Smooth muscle cell (in vitro differentiated cells): Measurements from ENCODE around the gene MYO15A. TPM values are rescaled to one million over a fixed set of nuclear protein-coding genes. Genes with fewer than 3 reads are reported as not detected.

Source experiments
- polyA plus RNA-seq: library from polyadenylated mRNA; unstranded; fragments of >200 nt; fragmentation: Nextera tagmentation; extraction: Ambion mirVana; gene quantifications from 2 replicates; pipeline ENCODE4 v1.2.1, GENCODE V29; 2016
- total RNA-seq: library from RNA; depleted of rRNA; stranded (reverse); fragments of >200 nt; gene quantifications from 2 replicates; pipeline ENCODE4 v1.2.3, GENCODE V29; 2014

MYO15A gene
- total and polyA plus RNA-seq, 2 experiments from 2014 or later, result 2.0 to 3.6 TPM

Other genes with a start within 250 kb of the MYO15A start
- gene TOM1L2, start 136.4 kb upstream of the MYO15A start, total RNA-seq, result 27.0 and 27.3 TPM in 2 replicates
- 20.3 and 37.9 TPM in 2 replicates for gene TOM1L2, start 136.4 kb upstream of the MYO15A start, polyA plus RNA-seq
- gene DRC3, start 135.9 kb upstream of the MYO15A start, total RNA-seq, result 0.72 TPM in 1 of 2 replicates, not detected in the other
- gene DRC3, start 135.9 kb upstream of the MYO15A start, polyA plus RNA-seq, result 0.83 and 2.4 TPM in 2 replicates
- 9.8 and 32.3 TPM in 2 replicates for gene ATPAF2, start 69.6 kb upstream of the MYO15A start, total RNA-seq
- 31.0 and 51.9 TPM in 2 replicates for gene ATPAF2, start 69.6 kb upstream of the MYO15A start, polyA plus RNA-seq
- gene GID4, start 69.3 kb upstream of the MYO15A start, total RNA-seq, result 7.7 and 8.4 TPM in 2 replicates
- gene GID4, start 69.3 kb upstream of the MYO15A start, polyA plus RNA-seq, result 6.1 and 7.5 TPM in 2 replicates
- 24.5 and 25.3 TPM in 2 replicates for gene DRG2, start 20.8 kb upstream of the MYO15A start, total RNA-seq
- 32.5 and 36.6 TPM in 2 replicates for gene DRG2, start 20.8 kb upstream of the MYO15A start, polyA plus RNA-seq
- 93.1 and 97.9 TPM in 2 replicates for gene ALKBH5, start 75.1 kb downstream of the MYO15A start, total RNA-seq
- gene ALKBH5, start 75.1 kb downstream of the MYO15A start, polyA plus RNA-seq, result 114 and 119 TPM in 2 replicates
- gene LLGL1, start 116.9 kb downstream of the MYO15A start, total RNA-seq, result 37.3 and 37.7 TPM in 2 replicates
- gene LLGL1, start 116.9 kb downstream of the MYO15A start, polyA plus RNA-seq, result 6.7 and 8.5 TPM in 2 replicates
- 132 and 149 TPM in 2 replicates for gene FLII, start 150.0 kb downstream of the MYO15A start, total RNA-seq
- 188 and 210 TPM in 2 replicates for gene FLII, start 150.0 kb downstream of the MYO15A start, polyA plus RNA-seq
- gene MIEF2, start 151.9 kb downstream of the MYO15A start, total RNA-seq, result 10.4 and 12.0 TPM in 2 replicates
- gene MIEF2, start 151.9 kb downstream of the MYO15A start, polyA plus RNA-seq, result 13.5 and 14.3 TPM in 2 replicates
- 19.9 and 40.9 TPM in 2 replicates for gene TOP3A, start 206.2 kb downstream of the MYO15A start, total RNA-seq
- 14.6 and 22.9 TPM in 2 replicates for gene TOP3A, start 206.2 kb downstream of the MYO15A start, polyA plus RNA-seq
- gene SMCR8, start 206.5 kb downstream of the MYO15A start, total RNA-seq, result 10.4 and 12.6 TPM in 2 replicates
- gene SMCR8, start 206.5 kb downstream of the MYO15A start, polyA plus RNA-seq, result 3.3 and 4.5 TPM in 2 replicates